Stimulated activated CD8-positive, alpha-beta memory T cell treated with anti-CD3 and anti-CD28 coated beads, Interleukin-12 subunit alpha, Interleukin-12 subunit beta, amount 100 ng/mL, for 4 hours (primary cell): ENCODE data around the gene SETSIP.
"Not testable (repeated sequence)": the region's sequence is repeated elsewhere in the genome, so short reads cannot be mapped to it uniquely, and the experiment has no call there.

Experiments
- DNase-seq: peaks from one replicate; pipeline ENCODE4 v3.0.0-alpha.2; 2020; ENCODE audit warnings: low read depth

Gene SETSIP

GRCh38 chr1:92045766-92046495, 29.3 kb downstream of the SETSIP start:
- no peak for DNase-seq

GRCh38 chr1:92043621-92044020, 31.6 kb downstream of the SETSIP start:
- no peak for DNase-seq

- no peak for DNase-seq
These were observed 34.2 kb downstream of the SETSIP start for GRCh38 chr1:92040971-92041370.

- no peak for DNase-seq
These were observed 36.4 kb downstream of the SETSIP start for GRCh38 chr1:92038695-92039346.

GRCh38 chr1:92037400-92037799, 37.8 kb downstream of the SETSIP start:
- no peak for DNase-seq

- DNase-seq: no peak
These were observed 43.7 kb downstream of the SETSIP start for GRCh38 chr1:92031281-92032110.

GRCh38 chr1:92030656-92031107, 44.5 kb downstream of the SETSIP start:
- DNase-seq: no peak

- DNase-seq: no peak
These were observed 45.8 kb downstream of the SETSIP start for GRCh38 chr1:92029241-92029922.

- DNase-seq: no peak
These were observed 48.4 kb downstream of the SETSIP start for GRCh38 chr1:92026806-92027205.

GRCh38 chr1:92026042-92026441, 49.2 kb downstream of the SETSIP start:
- DNase-seq: not testable (repeated sequence)
